ENCODE results near the gene S100A6. TPM values are rescaled to one million over a fixed set of nuclear protein-coding genes. Genes with fewer than 3 reads are reported as not detected.

The S100A6 gene
- total RNA-seq, 1 experiment from 2014 or later: 2,572 TPM

DNA sequence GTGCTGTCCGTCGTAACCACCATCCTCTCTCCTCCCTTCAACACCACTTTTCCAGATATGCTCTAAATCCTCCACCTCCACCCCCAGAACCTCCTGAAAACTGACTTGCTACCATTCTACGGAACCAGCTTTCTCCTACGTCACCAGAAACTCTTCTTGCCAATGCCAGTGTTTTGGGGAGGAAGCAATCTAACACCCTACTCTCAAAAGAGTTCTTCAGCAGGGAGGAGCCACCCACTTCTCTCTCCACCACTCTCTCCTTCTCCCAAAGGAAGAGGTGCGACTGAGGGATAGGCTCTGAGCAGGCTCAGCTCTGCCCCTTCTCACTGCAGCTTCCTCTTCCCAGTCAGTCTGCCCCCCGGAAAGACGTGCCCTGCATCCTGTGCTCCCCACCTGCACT lies 35.9 kb upstream of the S100A6 start:
- Histone ChIP-seq H3K79me2 (ENCODE audit: low read length) (peaks cover 4% of the 10 kb centered on the region; the same call in 1 of the 2 replicates), H3K9me3 (ENCODE audit: low read length) (no peaks in the 10 kb centered on the region), H3K4me3 (ENCODE audit: low read length) (no peak overlapping the region), H3K4me2 (ENCODE audit: low read length) (peak overlapping the region; percentile 48; the same call in 1 of the 2 replicates), H3F3A (ENCODE audit: low read length, unreplicated experiment) (peaks cover 5% of the 10 kb centered on the region), H3K9me2 (replicated peaks; ENCODE audit: low read length) (no peaks in the 10 kb centered on the region), H2AFZ (ENCODE audit: low read length) (no peak overlapping the region), H3K36me3 (ENCODE audit: low read depth, low read length) (no peaks in the 10 kb centered on the region), H3K27ac (ENCODE audit: low read length) (peak overlapping the region; percentile 76), H3K9ac (ENCODE audit: low read length) (peak overlapping the region; percentile 26), H3K27me3 (ENCODE audit: low read length) (no peaks in the 10 kb centered on the region), H3K4me1 (ENCODE audit: insufficient read depth, low read length) (peaks cover 47% of the 10 kb centered on the region), H4K20me1 (ENCODE audit: low read length) (no peaks in the 10 kb centered on the region)
- BruUV-seq (replicated peaks): no TSS peak
- ATAC-seq (no peak), DNase-seq (no peak)
- CTCF ChIA-PET: interaction anchor here (0.6 to 2.0 kb wide), 13 partner anchors 26 to 72 kb away, joined by 3 to 25 read pairs (median 6); partner anchors contain the start of genes CHTOP, S100A13, S100A14 and S100A16
- no peak for TF ChIP-seq EZH2phosphoT487 (IDR thresholded peaks at IDR 0.05; ENCODE audit: borderline replicate concordance, low read length)
- no peak for TF ChIP-seq EZH2 (IDR thresholded peaks at IDR 0.05; ENCODE audit: low read length, unreplicated experiment)
- TF ChIP-seq, protein P1, sequence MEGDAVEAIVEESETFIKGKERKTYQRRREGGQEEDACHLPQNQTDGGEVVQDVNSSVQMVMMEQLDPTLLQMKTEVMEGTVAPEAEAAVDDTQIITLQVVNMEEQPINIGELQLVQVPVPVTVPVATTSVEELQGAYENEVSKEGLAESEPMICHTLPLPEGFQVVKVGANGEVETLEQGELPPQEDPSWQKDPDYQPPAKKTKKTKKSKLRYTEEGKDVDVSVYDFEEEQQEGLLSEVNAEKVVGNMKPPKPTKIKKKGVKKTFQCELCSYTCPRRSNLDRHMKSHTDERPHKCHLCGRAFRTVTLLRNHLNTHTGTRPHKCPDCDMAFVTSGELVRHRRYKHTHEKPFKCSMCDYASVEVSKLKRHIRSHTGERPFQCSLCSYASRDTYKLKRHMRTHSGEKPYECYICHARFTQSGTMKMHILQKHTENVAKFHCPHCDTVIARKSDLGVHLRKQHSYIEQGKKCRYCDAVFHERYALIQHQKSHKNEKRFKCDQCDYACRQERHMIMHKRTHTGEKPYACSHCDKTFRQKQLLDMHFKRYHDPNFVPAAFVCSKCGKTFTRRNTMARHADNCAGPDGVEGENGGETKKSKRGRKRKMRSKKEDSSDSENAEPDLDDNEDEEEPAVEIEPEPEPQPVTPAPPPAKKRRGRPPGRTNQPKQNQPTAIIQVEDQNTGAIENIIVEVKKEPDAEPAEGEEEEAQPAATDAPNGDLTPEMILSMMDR (conservative IDR thresholded peaks at IDR 0.05; ENCODE audit: low read depth, low read length): no peak
- intact Hi-C loops (cut with micrococcal nuclease): loop anchor here (1.0 to 2.0 kb wide), 4 partner anchors 37 to 177 kb away; no protein-coding TSS in a partner anchor
- POLR2A ChIA-PET (ENCODE audit: unreplicated experiment): interaction anchor here (0.5 to 0.9 kb wide), 4 partner anchors 41 to 97 kb away, joined by 3 to 4 read pairs (median 3); partner anchors contain the start of genes S100A14 and S100A16

DNA sequence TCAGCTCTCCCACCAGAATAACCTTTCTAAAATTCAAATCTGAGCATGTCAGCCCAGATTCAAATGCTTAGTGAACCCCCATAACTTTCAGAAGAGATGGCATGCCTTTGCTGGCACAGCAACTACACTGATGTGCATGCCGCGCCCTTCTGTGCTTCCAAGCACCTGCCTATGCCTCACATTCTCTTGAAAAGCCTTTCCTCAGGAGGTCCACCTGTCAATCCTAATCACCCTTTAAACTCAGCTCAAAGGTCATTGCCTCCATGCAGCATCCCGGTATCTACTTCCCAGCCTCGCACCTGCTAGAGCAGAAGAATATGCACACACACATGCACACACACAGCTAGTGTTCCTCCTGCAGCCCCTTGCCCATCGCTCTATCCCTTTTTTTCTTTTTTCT lies 35.1 kb upstream of the S100A6 start:
- TF ChIP-seq EZH2phosphoT487 (IDR thresholded peaks at IDR 0.05; ENCODE audit: borderline replicate concordance, low read length) (no peak), EZH2 (IDR thresholded peaks at IDR 0.05; ENCODE audit: low read length, unreplicated experiment) (no peak)
- H3K9me3 ChIP-seq (ENCODE audit: low read length): no peaks in the 10 kb centered on the region

GRCh38 chr1:153569465-153569864 lies 33.7 kb upstream of the S100A6 start:
- CTCF ChIA-PET: interaction anchor here (0.6 kb wide), 2 partner anchors 54 to 58 kb away, joined by 3 to 4 read pairs; no protein-coding TSS in a partner anchor
- peak overlapping the region; percentile 100 for H3K27ac ChIP-seq (ENCODE audit: low read length)
- H2AFZ ChIP-seq (ENCODE audit: low read length): no peak overlapping the region
- peak overlapping the region; percentile 94; the same call in 1 of the 2 replicates for H3K9ac ChIP-seq (ENCODE audit: low read length)
- peaks cover 8% of the 10 kb centered on the region for H3F3A ChIP-seq (ENCODE audit: low read length, unreplicated experiment)
- H4K20me1 ChIP-seq (ENCODE audit: low read length): no peaks in the 10 kb centered on the region
- H3K4me1 ChIP-seq (ENCODE audit: insufficient read depth, low read length): peaks cover 65% of the 10 kb centered on the region
- no TSS peak for BruUV-seq (replicated peaks)
- ATAC-seq: no peak
- no peak overlapping the region for H3K4me3 ChIP-seq (ENCODE audit: low read length)
- H3K27me3 ChIP-seq (ENCODE audit: low read length): no peaks in the 10 kb centered on the region
- H3K36me3 ChIP-seq (ENCODE audit: low read depth, low read length): no peaks in the 10 kb centered on the region
- peaks cover 15% of the 10 kb centered on the region for H3K79me2 ChIP-seq (ENCODE audit: low read length)
- H3K9me2 ChIP-seq (replicated peaks; ENCODE audit: low read length): no peaks in the 10 kb centered on the region
- intact Hi-C loops (cut with micrococcal nuclease): no loop called here
- POLR2A ChIA-PET (ENCODE audit: unreplicated experiment): no interaction called here
- no peaks in the 10 kb centered on the region for H3K9me3 ChIP-seq (ENCODE audit: low read length)
- TF ChIP-seq EZH2phosphoT487 (IDR thresholded peaks at IDR 0.05; ENCODE audit: borderline replicate concordance, low read length): no peak
- no peak for TF ChIP-seq EZH2 (IDR thresholded peaks at IDR 0.05; ENCODE audit: low read length, unreplicated experiment)
- no peak overlapping the region for H3K4me2 ChIP-seq (ENCODE audit: low read length)
- DNase-seq: no peak

More for the DNA sequence above, 35.1 kb upstream of the S100A6 start:
- no peaks in the 10 kb centered on the region for H3K9me2 ChIP-seq (replicated peaks; ENCODE audit: low read length)
- H3K79me2 ChIP-seq (ENCODE audit: low read length): peaks cover 4% of the 10 kb centered on the region; the same call in 1 of the 2 replicates
- H3K27ac ChIP-seq (ENCODE audit: low read length): no peak overlapping the region
- no peak overlapping the region for H3K9ac ChIP-seq (ENCODE audit: low read length)
- ATAC-seq (no peak), DNase-seq (no peak)
- peaks cover 7% of the 10 kb centered on the region for H3F3A ChIP-seq (ENCODE audit: low read length, unreplicated experiment)
- H3K4me2 ChIP-seq (ENCODE audit: low read length): no peak overlapping the region
- H3K27me3 ChIP-seq (ENCODE audit: low read length): no peaks in the 10 kb centered on the region
- intact Hi-C loops (cut with micrococcal nuclease): no loop called here
- no TSS peak for BruUV-seq (replicated peaks)
- H2AFZ ChIP-seq (ENCODE audit: low read length): no peak overlapping the region
- H3K4me3 ChIP-seq (ENCODE audit: low read length): no peak overlapping the region
- no peaks in the 10 kb centered on the region for H4K20me1 ChIP-seq (ENCODE audit: low read length)
- ChIA-PET CTCF (interaction anchor here (0.6 kb wide), 2 partner anchors 73 to 1080 kb away, joined by 3 to 6 read pairs; no protein-coding TSS in a partner anchor), POLR2A (ENCODE audit: unreplicated experiment) (interaction anchor here (0.6 kb wide), 1 partner anchor 75 kb away, joined by 5 read pairs; no protein-coding TSS in a partner anchor)
- no peaks in the 10 kb centered on the region for H3K36me3 ChIP-seq (ENCODE audit: low read depth, low read length)
- peaks cover 51% of the 10 kb centered on the region for H3K4me1 ChIP-seq (ENCODE audit: insufficient read depth, low read length)
